ENCODE measurements around the gene NLRP12. TPM values are rescaled to one million over a fixed set of nuclear protein-coding genes. Genes with fewer than 3 reads are reported as not detected.
"Not testable (repeated sequence)": the region's sequence is repeated elsewhere in the genome, so short reads cannot be mapped to it uniquely, and the experiment has no call there.

The NLRP12 gene
- total RNA-seq = 10 to 100 TPM in 1 of 6 donors, 1 to 10 TPM in 5; 3.1 to 10.3 (median 6.7) TPM

- no peaks in the 10 kb centered on the region for H3K4me1 ChIP-seq
- 45 to 57% methylated on average over 8 to 14 of the region's 14 CpGs for WGBS, 2 donors
- TF ChIP-seq POLR2A (IDR thresholded peaks at IDR 0.05) (peak in 1 of 4 donors; percentile 45), CTCF (IDR thresholded peaks at IDR 0.05) (no peak), POLR2AphosphoS5 (IDR thresholded peaks at IDR 0.05) (peak; percentile 31 to 35), EP300 (IDR thresholded peaks at IDR 0.05) (no peak)
- peak within 1 kb of the TSS in 3 of 4 donors; percentile 13 to 44 (median 17) for H3K4me3 ChIP-seq
- DNase-seq (peak in 1 of 2 donors; percentile 60), ATAC-seq (ENCODE audit: low FRiP score in 2 of 2) (peak; percentile 82 to 91)
- peak within 1 kb of the TSS; percentile 64 to 85 (median 80) for H3K27ac ChIP-seq
- H3K36me3 ChIP-seq = no peaks in the 10 kb centered on the region
- H3K9me3 ChIP-seq = no peaks in the 10 kb centered on the region
- H3K27me3 ChIP-seq = no peaks in the 10 kb centered on the region
These were observed at the start of gene NLRP12 for GRCh38 chr19:53824134-53824611. Gene NLRP12 (minus strand): TSS chr19:53824314. CDS start chr19:53824174, 140 bp downstream.

- H3K9me3 ChIP-seq = no peaks in the 10 kb centered on the region
- no peaks in the 10 kb centered on the region for H3K27me3 ChIP-seq
- no peak overlapping the region for H3K4me3 ChIP-seq
- H3K4me1 ChIP-seq = peaks cover 24 to 67% (median 31%) of the 10 kb centered on the region in 4 donors
- no peak for TF ChIP-seq POLR2A (IDR thresholded peaks at IDR 0.05)
- H3K36me3 ChIP-seq = peaks cover 7 to 58% (median 28%) of the 10 kb centered on the region in 4 donors
- ATAC-seq (ENCODE audit: low FRiP score in 2 of 2) (no peak), DNase-seq (no peak)
- H3K27ac ChIP-seq = no peak overlapping the region
- WGBS, 2 donors = 62 to 80% methylated on average over 6 of the region's 6 CpGs
These were observed 48.6 kb upstream of the NLRP12 start for GRCh38 chr19:53872762-53873161.

- no peaks in the 10 kb centered on the region for H3K9me3 ChIP-seq
- no peak for TF ChIP-seq CTCF (IDR thresholded peaks at IDR 0.05)
- no peak for TF ChIP-seq POLR2A (IDR thresholded peaks at IDR 0.05)
- TF ChIP-seq EP300 (IDR thresholded peaks at IDR 0.05) = no peak
- TF ChIP-seq POLR2AphosphoS5 (IDR thresholded peaks at IDR 0.05) = no peak
- peaks cover 31 to 76% (median 39%) of the 10 kb centered on the region in 4 donors for H3K4me1 ChIP-seq
- 40 to 77% methylated on average over 7 of the region's 7 CpGs for WGBS, 2 donors
- ATAC-seq (ENCODE audit: low FRiP score in 2 of 2) (no peak), DNase-seq (peak in 1 of 2 donors; percentile 51)
- H3K4me3 ChIP-seq = peak overlapping the region in 1 of 4 donors; percentile 73
- peak overlapping the region; percentile 4 to 98 (median 94) for H3K27ac ChIP-seq
- H3K36me3 ChIP-seq = peaks cover 7 to 56% (median 28%) of the 10 kb centered on the region in 4 donors
- no peaks in the 10 kb centered on the region for H3K27me3 ChIP-seq
These were observed 47.3 kb upstream of the NLRP12 start for GRCh38 chr19:53871454-53871853.

GRCh38 chr19:53870485-53870844, 46.4 kb upstream of the NLRP12 start:
- peaks cover 36 to 83% (median 47%) of the 10 kb centered on the region in 4 donors for H3K4me1 ChIP-seq
- H3K27ac ChIP-seq = peak overlapping the region; percentile 91 to 98 (median 96)
- WGBS, 2 donors = 36 to 40% methylated on average over 5 of the region's 5 CpGs
- no peaks in the 10 kb centered on the region for H3K27me3 ChIP-seq
- no peaks in the 10 kb centered on the region for H3K9me3 ChIP-seq
- DNase-seq (peak in 1 of 2 donors; percentile 70), ATAC-seq (ENCODE audit: low FRiP score in 2 of 2) (no peak)
- TF ChIP-seq CTCF (IDR thresholded peaks at IDR 0.05) = no peak
- TF ChIP-seq POLR2AphosphoS5 (IDR thresholded peaks at IDR 0.05) = no peak
- TF ChIP-seq POLR2A (IDR thresholded peaks at IDR 0.05) = no peak
- no peak for TF ChIP-seq EP300 (IDR thresholded peaks at IDR 0.05)
- peaks cover 7 to 46% (median 23%) of the 10 kb centered on the region in 4 donors for H3K36me3 ChIP-seq
- H3K4me3 ChIP-seq = peak overlapping the region in 3 of 4 donors; percentile 60 to 83 (median 73)

- TF ChIP-seq CTCF (IDR thresholded peaks at IDR 0.05) = peak in 1 of 6 experiments; percentile 3
- peaks cover 7 to 41% (median 20%) of the 10 kb centered on the region in 4 donors for H3K36me3 ChIP-seq
- H3K4me3 ChIP-seq = peak overlapping the region; percentile 60 to 95 (median 78)
- WGBS, 2 donors = 15 to 48% methylated on average over 3 to 4 of the region's 24 CpGs
- not testable (repeated sequence) for H3K27me3 ChIP-seq; ATAC-seq (ENCODE audit: low FRiP score in 2 of 2); H3K9me3 ChIP-seq
- peaks cover 40 to 83% (median 50%) of the 10 kb centered on the region in 4 donors for H3K4me1 ChIP-seq
- peak overlapping the region; percentile 91 to 98 (median 96) for H3K27ac ChIP-seq
- peak in 1 of 2 donors; percentile 85 for DNase-seq
These were observed 45.8 kb upstream of the NLRP12 start for GRCh38 chr19:53869805-53870484.

Data from upper lobe of left lung (tissue), 6 donors.